Neural progenitor cell (in vitro differentiated cells): ENCODE results near the gene SMIM38. TPM values are rescaled to one million over a fixed set of nuclear protein-coding genes. Genes with fewer than 3 reads are reported as not detected.
A peak's percentile ranks its signal among the peaks of the same experiment; 100 is the strongest.

ENCODE experiments used
- DNase-seq: peaks from one replicate; pipeline ENCODE4 v3.0.0-alpha.2; 2016; ENCODE audit warnings: low spot score
- H2AFZ ChIP-seq: fragments of 200-600 bp; sonication (generic); replicated peaks from 2 replicates; pipeline ENCODE4 v1.6.1; 2016; ENCODE audit warnings: antibody characterized with exemption
- H3F3A ChIP-seq: fragments of 200-600 bp; sonication (generic); 2 replicates; pipeline ENCODE4 v1.6.1; 2016; ENCODE audit warnings: antibody characterized with exemption, low read depth
- H3K27ac ChIP-seq: fragments of 200-600 bp; sonication (generic); 2 replicates; pipeline ENCODE4 v1.5.1; 2016; ENCODE audit warnings: mild to moderate bottlenecking
- H3K27me3 ChIP-seq: fragments of 200-600 bp; sonication (generic); 2 replicates; pipeline ENCODE4 v1.6.1; 2016; ENCODE audit warnings: mild to moderate bottlenecking, moderate library complexity
- H3K36me3 ChIP-seq: fragments of 200-600 bp; sonication (generic); 2 replicates; pipeline ENCODE4 v1.5.1; 2016
- H3K4me1 ChIP-seq: fragments of 200-600 bp; sonication (generic); 2 replicates; pipeline ENCODE4 v1.6.1; 2016; ENCODE audit warnings: mixed run types
- H3K4me2 ChIP-seq: fragments of 200-600 bp; sonication (generic); 2 replicates; pipeline ENCODE4 v1.6.1; 2016
- H3K4me3 ChIP-seq: fragments of 200-600 bp; sonication (generic); 2 replicates; pipeline ENCODE4 v1.5.1; 2016
- H3K79me2 ChIP-seq: fragments of 200-600 bp; sonication (generic); 2 replicates; pipeline ENCODE4 v1.6.1; 2016; ENCODE audit warnings: low read depth
- H3K9ac ChIP-seq: fragments of 200-600 bp; sonication (generic); 2 replicates; pipeline ENCODE4 v1.6.1; 2016
- H3K9me3 ChIP-seq: fragments of 200-600 bp; sonication (generic); 2 replicates; pipeline ENCODE4 v1.5.1; 2016; ENCODE audit warnings: low read depth
- H4K20me1 ChIP-seq: fragments of 200-600 bp; sonication (generic); 2 replicates; pipeline ENCODE4 v1.6.1; 2016; ENCODE audit warnings: low read depth
- H3K27ac Mint-ChIP-seq: 3 replicates; pipeline ENCODE4 v1.8.0; 2021; ENCODE audit warnings: mixed read lengths
- H3K27me3 Mint-ChIP-seq: 2 replicates; pipeline ENCODE4 v1.8.0; 2022; ENCODE audit warnings: low read depth, mild to moderate bottlenecking, inconsistent platforms, moderate library complexity, mixed read lengths; ENCODE audit not compliant: insufficient read depth
- H3K36me3 Mint-ChIP-seq: 3 replicates; pipeline ENCODE4 v1.8.0; 2021; ENCODE audit warnings: mixed read lengths
- H3K4me1 Mint-ChIP-seq: 3 replicates; pipeline ENCODE4 v1.8.0; 2021; ENCODE audit warnings: mixed read lengths
- H3K4me3 Mint-ChIP-seq: 3 replicates; pipeline ENCODE4 v1.8.0; 2021; ENCODE audit warnings: mild to moderate bottlenecking, moderate library complexity, mixed read lengths
- H3K9me3 Mint-ChIP-seq: 3 replicates; pipeline ENCODE4 v1.8.0; 2020; ENCODE audit warnings: mixed read lengths
- EZH2 ChIP-seq: fragments of 200-600 bp; sonication (generic); IDR thresholded peaks from 2 replicates; pipeline ENCODE4 v1.6.1; 2017; ENCODE audit warnings: antibody characterized with exemption, mild to moderate bottlenecking, moderate library complexity
- EZH2phosphoT487 ChIP-seq: fragments of 200-600 bp; sonication (generic); IDR thresholded peaks from 2 replicates; pipeline ENCODE4 v1.6.1; 2017; ENCODE audit warnings: antibody characterized with exemption
- total RNA-seq: library from RNA; depleted of rRNA; stranded (reverse); fragments of >200 nt; gene quantifications from 2 replicates; pipeline ENCODE4 v1.2.3, GENCODE V29; 2015; ENCODE audit warnings: low replicate concordance
- TF ChIP-seq, protein P1 (sequence below): fragments of 200-600 bp; sonication (generic); IDR thresholded peaks from 2 replicates; pipeline ENCODE4 v1.5.1; 2017; ENCODE audit warnings: antibody characterized with exemption, mild to moderate bottlenecking

SMIM38 gene
- total RNA-seq, 1 donor from 2014 or later, result 2.0 TPM

DNA sequence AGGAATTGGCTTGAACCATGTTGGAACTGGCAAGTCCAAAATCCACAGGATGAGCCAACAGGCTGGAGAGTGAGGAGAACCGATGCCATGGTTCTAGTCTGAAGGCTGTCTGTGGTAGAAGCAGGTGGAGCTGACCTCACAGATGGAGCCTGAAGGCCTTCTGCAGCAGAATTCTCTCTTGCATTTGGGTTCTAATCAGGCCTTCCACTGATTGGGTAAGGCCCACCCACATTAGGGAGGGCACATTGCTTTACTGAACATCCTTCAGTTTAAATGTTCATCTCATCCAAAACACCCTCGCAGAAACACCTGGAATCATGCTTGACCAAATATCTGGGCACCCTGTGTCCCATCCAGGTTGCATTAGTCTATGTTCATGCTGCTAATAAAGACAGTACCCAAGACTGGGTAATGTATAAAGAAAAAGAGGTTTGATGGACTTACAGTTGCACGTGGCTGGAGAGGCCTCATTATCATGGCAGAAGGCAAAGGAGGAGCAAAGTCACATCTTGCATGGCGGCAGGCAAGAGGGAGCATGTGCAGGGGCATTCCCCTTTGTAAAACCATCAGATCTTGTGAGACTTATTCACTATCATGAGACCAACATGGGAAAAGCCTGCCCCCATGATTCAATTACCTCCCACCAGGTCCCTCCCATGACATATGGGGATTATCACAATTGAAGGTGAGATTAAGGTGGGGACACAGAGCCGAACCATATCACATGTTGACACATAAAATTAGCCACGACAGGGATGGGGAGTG is 15.9 kb downstream of the SMIM38 start:
- H3K4me3 Mint-ChIP-seq, result no peak overlapping the region
- Histone ChIP-seq H3K9ac (no peak overlapping the region), H3K79me2 (no peaks in the 10 kb centered on the region), H3F3A (no peaks in the 10 kb centered on the region), H3K4me3 (no peak overlapping the region), H3K9me3 (no peaks in the 10 kb centered on the region), H3K36me3 (no peaks in the 10 kb centered on the region), H3K27ac (no peak overlapping the region), H2AFZ (no peak overlapping the region), H3K4me2 (no peak overlapping the region), H3K4me1 (no peaks in the 10 kb centered on the region), H4K20me1 (no peaks in the 10 kb centered on the region), H3K27me3 (no peaks in the 10 kb centered on the region)
- TF ChIP-seq EZH2phosphoT487 (no peak), EZH2 (no peak)
- TF ChIP-seq, protein P1, sequence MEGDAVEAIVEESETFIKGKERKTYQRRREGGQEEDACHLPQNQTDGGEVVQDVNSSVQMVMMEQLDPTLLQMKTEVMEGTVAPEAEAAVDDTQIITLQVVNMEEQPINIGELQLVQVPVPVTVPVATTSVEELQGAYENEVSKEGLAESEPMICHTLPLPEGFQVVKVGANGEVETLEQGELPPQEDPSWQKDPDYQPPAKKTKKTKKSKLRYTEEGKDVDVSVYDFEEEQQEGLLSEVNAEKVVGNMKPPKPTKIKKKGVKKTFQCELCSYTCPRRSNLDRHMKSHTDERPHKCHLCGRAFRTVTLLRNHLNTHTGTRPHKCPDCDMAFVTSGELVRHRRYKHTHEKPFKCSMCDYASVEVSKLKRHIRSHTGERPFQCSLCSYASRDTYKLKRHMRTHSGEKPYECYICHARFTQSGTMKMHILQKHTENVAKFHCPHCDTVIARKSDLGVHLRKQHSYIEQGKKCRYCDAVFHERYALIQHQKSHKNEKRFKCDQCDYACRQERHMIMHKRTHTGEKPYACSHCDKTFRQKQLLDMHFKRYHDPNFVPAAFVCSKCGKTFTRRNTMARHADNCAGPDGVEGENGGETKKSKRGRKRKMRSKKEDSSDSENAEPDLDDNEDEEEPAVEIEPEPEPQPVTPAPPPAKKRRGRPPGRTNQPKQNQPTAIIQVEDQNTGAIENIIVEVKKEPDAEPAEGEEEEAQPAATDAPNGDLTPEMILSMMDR, result no peak
- peaks cover 13% of the 10 kb centered on the region for H3K27me3 Mint-ChIP-seq
- DNase-seq, result no peak
- H3K27ac Mint-ChIP-seq, result peak overlapping the region; percentile 66
- peaks cover 22% of the 10 kb centered on the region for H3K9me3 Mint-ChIP-seq
- H3K4me1 Mint-ChIP-seq, result peaks cover 8% of the 10 kb centered on the region
- no peaks in the 10 kb centered on the region for H3K36me3 Mint-ChIP-seq

DNA sequence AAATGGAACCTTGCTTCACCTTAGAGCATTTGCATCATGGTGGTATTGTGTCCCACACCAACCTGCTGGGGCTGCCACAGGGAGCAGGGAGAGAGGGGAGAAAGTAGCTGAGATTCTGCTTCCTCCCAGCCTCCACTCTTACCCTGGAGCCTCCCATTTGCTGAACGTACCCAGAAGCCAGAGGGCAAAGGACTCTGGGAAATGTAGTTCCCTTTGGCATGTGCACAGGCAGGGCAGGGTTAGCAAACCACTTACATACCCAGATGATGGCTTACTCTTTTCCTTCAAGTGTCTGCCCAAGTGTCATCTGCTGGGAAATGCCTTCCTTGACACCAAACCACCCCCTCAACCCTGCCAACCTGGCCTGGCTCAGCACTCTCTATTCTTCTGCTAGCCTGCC is 16.9 kb downstream of the SMIM38 start:
- DNase-seq, result no peak
- no peaks in the 10 kb centered on the region for H3K9me3 ChIP-seq
- Mint-ChIP-seq H3K9me3 (peaks cover 22% of the 10 kb centered on the region), H3K36me3 (no peaks in the 10 kb centered on the region), H3K27me3 (peaks cover 13% of the 10 kb centered on the region), H3K27ac (no peak overlapping the region), H3K4me1 (peaks cover 3% of the 10 kb centered on the region), H3K4me3 (no peak overlapping the region)
- no peak overlapping the region for H3K27ac ChIP-seq
- H2AFZ ChIP-seq, result no peak overlapping the region
- no peaks in the 10 kb centered on the region for H3K27me3 ChIP-seq
- H3K9ac ChIP-seq, result no peak overlapping the region
- no peaks in the 10 kb centered on the region for H3K79me2 ChIP-seq
- no peaks in the 10 kb centered on the region for H3F3A ChIP-seq
- H3K4me3 ChIP-seq, result no peak overlapping the region
- H3K36me3 ChIP-seq, result no peaks in the 10 kb centered on the region
- TF ChIP-seq EZH2 (no peak), EZH2phosphoT487 (no peak)
- TF ChIP-seq, protein P1, result no peak
- no peaks in the 10 kb centered on the region for H3K4me1 ChIP-seq
- H3K4me2 ChIP-seq, result no peak overlapping the region
- H4K20me1 ChIP-seq, result no peaks in the 10 kb centered on the region

DNA sequence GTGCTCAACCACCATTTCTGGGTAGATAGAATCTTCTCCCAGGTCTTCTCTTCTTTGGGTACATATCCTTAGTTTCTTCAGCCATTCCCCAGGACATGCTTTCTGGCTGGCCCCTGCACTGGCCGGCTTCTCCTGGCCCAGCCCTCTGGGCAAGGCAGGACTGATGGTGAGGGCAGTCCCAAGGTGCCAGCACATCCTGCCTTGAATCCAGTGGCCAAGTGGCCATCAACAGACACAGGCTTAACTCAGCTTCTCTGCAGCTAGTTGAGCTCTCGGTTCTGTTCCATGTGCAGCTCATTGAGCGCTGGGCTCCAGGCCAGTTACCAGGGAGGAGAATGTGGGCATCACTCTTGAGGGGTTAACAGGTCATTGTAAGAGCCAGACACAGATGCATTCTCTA is 17.6 kb downstream of the SMIM38 start:
- H3K4me1 Mint-ChIP-seq, result peaks cover 3% of the 10 kb centered on the region
- H3K4me3 ChIP-seq, result no peak overlapping the region
- H3K4me1 ChIP-seq, result no peaks in the 10 kb centered on the region
- H3K36me3 Mint-ChIP-seq, result no peaks in the 10 kb centered on the region
- no peak overlapping the region for H3K4me3 Mint-ChIP-seq
- H3K27me3 Mint-ChIP-seq, result peaks cover 13% of the 10 kb centered on the region
- no peak overlapping the region for H3K9ac ChIP-seq
- H3K4me2 ChIP-seq, result no peak overlapping the region
- H3K79me2 ChIP-seq, result no peaks in the 10 kb centered on the region
- H4K20me1 ChIP-seq, result no peaks in the 10 kb centered on the region
- DNase-seq, result no peak
- H3K27me3 ChIP-seq, result no peaks in the 10 kb centered on the region
- no peak overlapping the region for H3K27ac ChIP-seq
- H3K36me3 ChIP-seq, result no peaks in the 10 kb centered on the region
- H3F3A ChIP-seq, result no peaks in the 10 kb centered on the region
- no peak overlapping the region for H3K27ac Mint-ChIP-seq
- no peak overlapping the region for H2AFZ ChIP-seq
- TF ChIP-seq EZH2 (no peak), EZH2phosphoT487 (no peak)
- TF ChIP-seq, protein P1, result no peak
- H3K9me3 Mint-ChIP-seq, result peaks cover 22% of the 10 kb centered on the region
- H3K9me3 ChIP-seq, result no peaks in the 10 kb centered on the region
